Hematopoietic multipotent progenitor cell treated with erythropoietin and hydrocortisone succinate and interleukin-3 and kit ligand, for 15 days (in vitro differentiated cells): ENCODE results near the gene MAP3K3.
A peak's percentile ranks its signal among the peaks of the same experiment; 100 is the strongest.

ENCODE experiments used
- DNase-seq: peaks from one replicate; pipeline ENCODE4 v3.0.0-alpha.2; 2015; ENCODE audit warnings: low spot score

The MAP3K3 gene

GRCh38 chr17:63622574-63623390, 565 bp downstream of the MAP3K3 start:
- DNase-seq: peak; percentile 51

- no peak for DNase-seq
Measured at GRCh38 chr17:63623786-63624530, 1.7 kb downstream of the MAP3K3 start.

- no peak for DNase-seq
Measured at GRCh38 chr17:63624531-63624880, 2.3 kb downstream of the MAP3K3 start.

GRCh38 chr17:63626551-63627180, 4.4 kb downstream of the MAP3K3 start:
- DNase-seq: no peak

GRCh38 chr17:63629627-63630026, 7.4 kb downstream of the MAP3K3 start:
- DNase-seq: no peak

- no peak for DNase-seq
Measured at GRCh38 chr17:63631062-63631461, 8.8 kb downstream of the MAP3K3 start.

DNA sequence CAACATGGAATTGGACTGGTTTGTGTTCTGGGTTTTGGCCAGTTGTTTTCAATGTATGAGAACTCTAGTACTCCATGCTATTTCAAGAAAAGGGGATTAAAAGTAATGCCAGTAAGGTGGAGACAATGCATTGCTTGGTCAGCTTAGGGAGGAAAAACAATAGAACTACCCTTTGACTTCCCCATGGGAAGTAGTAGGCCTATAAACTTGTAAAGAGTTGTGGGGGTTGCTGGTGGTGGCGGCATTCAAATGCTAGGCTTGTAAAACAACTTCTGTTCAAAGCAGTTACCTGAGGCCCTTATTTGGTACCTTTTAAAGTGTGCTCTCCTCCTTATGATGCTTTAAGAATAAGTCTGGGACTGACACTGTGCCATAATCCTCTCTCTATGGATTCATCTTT, 9.4 kb downstream of the MAP3K3 start:
- no peak for DNase-seq

DNA sequence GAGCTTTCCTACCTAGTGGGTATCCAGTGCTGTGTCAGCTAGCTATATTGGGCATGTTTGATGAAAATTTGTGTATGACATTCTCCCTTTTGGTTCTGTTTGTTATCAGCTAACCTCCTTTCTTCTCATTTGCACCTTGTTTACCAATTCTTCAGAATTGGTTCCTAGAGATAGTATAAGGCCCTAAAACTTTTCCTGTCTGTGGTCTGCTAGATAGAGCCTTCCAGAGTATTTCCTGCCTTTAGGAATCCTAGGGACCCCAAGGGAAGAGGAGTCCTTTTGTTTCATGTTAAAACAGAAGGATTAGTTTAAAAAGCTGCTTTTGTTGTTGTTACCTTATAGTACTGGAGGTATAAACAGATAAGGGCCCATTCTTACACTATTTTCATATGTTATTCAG, 11.5 kb downstream of the MAP3K3 start:
- DNase-seq: no peak

- DNase-seq: no peak
Measured at GRCh38 chr17:63634163-63634562, 11.9 kb downstream of the MAP3K3 start.

- DNase-seq: no peak
Measured at GRCh38 chr17:63634816-63635215, 12.6 kb downstream of the MAP3K3 start.

GRCh38 chr17:63635290-63635689, 13.1 kb downstream of the MAP3K3 start:
- no peak for DNase-seq

DNA sequence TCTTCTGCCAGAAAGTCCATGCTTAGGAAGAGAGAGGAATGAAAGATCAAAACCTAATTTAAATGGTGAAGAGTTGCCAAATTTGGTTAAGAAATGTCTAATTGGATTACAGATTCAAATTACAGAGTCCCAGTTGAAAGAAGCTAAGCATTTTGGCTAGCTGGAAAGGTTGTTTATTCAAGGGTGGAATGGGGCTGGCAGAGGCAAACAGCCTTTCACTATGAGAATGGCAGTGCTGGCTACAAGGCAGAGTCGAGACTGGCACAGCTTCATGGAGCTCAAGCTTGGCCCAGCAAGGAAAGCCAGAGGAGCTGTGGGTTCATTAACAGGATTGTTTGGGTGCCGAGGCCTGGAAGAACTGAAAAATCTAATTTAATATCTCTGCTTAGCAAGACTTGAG, 13.6 kb downstream of the MAP3K3 start:
- DNase-seq: no peak

DNA sequence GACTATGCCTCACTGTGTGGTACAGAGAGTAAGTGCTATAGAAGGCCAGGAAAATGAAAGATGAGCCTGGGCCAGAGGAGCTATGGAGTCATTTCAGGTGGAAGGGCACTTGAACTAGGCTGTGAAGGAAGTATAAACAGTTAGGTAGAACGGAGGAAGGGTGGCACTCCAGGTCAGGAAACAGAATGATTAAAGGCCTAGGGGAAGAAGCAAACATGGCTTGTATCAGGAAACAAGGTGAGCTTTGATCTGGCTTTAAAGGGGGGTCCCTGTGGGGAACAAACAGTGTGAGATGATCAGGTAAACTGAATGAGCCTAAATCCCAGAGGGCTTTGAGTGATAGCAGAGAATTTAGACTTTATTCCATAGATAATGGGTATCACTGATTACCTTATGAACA, 16.9 kb downstream of the MAP3K3 start:
- no peak for DNase-seq

DNA sequence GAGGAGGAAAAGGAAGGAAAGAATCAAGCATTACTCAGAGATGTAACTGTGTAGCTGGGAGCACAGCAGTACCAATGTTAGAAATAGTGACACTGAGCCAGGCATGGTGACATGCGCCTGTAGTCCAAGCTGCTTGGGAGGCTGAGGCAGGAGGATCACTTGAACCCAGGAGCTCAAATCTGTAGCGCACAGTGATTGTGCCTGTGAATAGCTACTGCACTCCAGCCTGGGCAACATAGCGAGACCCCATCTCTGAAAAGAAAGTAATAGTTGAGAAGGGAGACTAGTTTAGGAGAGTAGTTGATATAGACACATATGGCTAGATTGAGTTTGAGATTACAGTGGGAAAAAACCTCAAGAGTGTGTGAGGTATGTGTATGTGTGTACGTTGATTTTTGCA, 17.8 kb downstream of the MAP3K3 start:
- DNase-seq: no peak

DNA sequence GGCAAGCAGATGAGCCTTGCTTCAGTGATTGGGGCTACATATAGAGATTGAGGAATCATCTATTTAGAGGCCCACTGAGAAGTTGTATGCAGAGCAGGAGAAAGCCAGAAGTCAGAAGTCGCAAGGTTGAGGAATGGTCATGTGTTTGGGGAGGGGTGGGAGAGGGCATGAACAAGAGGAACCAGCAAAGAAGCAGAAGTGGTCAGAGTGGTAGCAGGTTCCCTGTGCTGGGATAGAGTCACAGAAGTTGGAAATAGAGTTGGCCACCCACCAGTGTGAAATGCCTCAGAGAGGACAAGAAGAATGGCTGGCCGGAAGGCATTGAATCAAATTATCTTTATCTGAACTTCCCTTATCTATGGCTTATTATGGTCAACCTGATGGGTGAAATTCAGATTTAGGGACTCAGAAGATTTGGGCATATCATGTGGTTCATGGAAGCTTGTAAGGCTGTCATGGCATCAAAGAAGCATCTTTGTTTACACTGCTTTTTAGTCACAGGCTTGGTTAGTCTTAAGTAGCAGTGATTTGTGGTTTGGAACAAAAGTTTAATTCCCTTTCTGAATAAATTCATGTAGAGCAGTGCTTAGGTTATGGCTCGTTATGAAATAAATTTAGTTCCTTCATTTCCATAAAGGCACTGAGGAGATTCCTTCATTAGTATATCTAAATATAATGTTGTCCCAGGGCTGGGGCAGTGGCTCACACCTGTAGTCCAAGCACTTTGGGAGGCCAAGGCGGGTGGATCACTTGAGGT, 19.7 kb downstream of the MAP3K3 start:
- no peak for DNase-seq

DNA sequence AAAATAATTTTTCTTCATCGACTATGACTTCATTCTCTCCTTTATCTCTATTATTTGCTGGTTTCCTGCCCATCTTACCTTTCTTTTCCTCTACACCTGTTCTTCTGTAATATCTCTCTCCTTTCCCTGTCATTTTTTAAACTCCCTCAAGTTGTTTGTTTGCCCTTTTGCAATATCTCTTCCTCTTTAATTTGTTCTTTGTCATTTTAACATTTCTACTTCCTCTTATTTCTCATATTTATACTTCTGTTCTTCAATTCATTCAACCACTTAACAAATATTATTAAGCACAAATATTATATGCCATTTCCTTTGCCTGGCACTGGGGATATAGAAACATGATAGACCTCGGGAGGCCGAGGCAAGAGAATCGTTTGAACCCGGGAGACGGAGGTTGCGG, 22.6 kb downstream of the MAP3K3 start:
- DNase-seq: no peak

GRCh38 chr17:63645775-63646487, 23.7 kb downstream of the MAP3K3 start:
- DNase-seq: no peak

GRCh38 chr17:63646488-63646806, 24.2 kb downstream of the MAP3K3 start:
- DNase-seq: no peak

- DNase-seq: no peak
Measured at GRCh38 chr17:63647065-63647725, 25.0 kb downstream of the MAP3K3 start.

GRCh38 chr17:63647936-63648335, 25.7 kb downstream of the MAP3K3 start:
- no peak for DNase-seq

DNA sequence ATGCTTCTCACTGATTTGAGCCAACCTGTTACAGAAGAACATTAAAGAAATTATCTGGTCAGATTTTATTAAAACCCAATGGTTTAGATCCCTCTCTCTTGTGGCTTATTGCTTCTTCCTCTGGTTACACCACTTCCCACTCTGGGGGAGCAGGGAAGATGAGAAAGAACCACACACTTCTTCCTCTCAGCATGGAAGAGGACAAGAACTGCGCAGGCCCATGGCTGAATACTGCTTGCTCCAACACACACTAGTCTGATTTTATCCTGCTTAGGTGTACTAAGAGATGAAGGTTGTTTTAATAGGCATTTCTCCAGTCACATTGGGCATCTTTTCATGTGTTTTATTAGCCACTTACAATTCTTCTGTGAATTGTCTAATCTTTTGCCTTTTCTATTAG, 27.6 kb downstream of the MAP3K3 start:
- no peak for DNase-seq
